ENCODE measurements around the gene CCNT1.

DNA sequence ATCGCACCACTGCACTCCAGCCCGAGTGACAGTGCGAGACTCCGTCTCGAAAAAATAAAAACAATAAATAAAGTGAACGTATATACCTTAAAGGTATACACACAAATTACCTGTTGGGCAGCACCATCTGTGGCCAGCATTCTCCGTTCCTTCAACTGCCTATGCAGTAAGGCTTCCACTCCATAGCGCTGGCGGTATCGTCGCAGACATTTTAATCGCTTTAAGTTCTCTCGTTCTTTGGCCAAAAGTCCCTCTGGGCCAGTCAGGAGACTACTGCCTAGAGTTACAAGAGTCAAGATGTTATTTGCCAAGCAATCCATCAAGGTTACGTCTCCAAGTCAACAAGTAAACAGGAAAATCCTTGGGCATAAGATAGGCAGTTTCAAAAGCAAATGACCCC, 47.5 kb downstream of the CCNT1 start:
- TF ChIP-seq, protein P1, sequence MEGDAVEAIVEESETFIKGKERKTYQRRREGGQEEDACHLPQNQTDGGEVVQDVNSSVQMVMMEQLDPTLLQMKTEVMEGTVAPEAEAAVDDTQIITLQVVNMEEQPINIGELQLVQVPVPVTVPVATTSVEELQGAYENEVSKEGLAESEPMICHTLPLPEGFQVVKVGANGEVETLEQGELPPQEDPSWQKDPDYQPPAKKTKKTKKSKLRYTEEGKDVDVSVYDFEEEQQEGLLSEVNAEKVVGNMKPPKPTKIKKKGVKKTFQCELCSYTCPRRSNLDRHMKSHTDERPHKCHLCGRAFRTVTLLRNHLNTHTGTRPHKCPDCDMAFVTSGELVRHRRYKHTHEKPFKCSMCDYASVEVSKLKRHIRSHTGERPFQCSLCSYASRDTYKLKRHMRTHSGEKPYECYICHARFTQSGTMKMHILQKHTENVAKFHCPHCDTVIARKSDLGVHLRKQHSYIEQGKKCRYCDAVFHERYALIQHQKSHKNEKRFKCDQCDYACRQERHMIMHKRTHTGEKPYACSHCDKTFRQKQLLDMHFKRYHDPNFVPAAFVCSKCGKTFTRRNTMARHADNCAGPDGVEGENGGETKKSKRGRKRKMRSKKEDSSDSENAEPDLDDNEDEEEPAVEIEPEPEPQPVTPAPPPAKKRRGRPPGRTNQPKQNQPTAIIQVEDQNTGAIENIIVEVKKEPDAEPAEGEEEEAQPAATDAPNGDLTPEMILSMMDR (IDR thresholded peaks at IDR 0.05; ENCODE audit: low read length), result no peak
- TF ChIP-seq EZH2 (IDR thresholded peaks at IDR 0.05; ENCODE audit: borderline replicate concordance, low read length), result no peak

Measured in OCI-LY1 (cell line).